ENCODE results near the gene NEDD4L.

The NEDD4L gene

GRCh38 chr18:58172031-58172430 is 128.0 kb downstream of the NEDD4L start:
- Mint-ChIP-seq H3K4me3 (no peak overlapping the region), H3K4me1 (ENCODE audit: low read depth) (no peaks in the 10 kb centered on the region), H3K27me3 (no peaks in the 10 kb centered on the region), H3K9me3 (no peaks in the 10 kb centered on the region), H3K36me3 (ENCODE audit: low read depth) (no peaks in the 10 kb centered on the region), H3K27ac (no peak overlapping the region)

GRCh38 chr18:58174285-58174684 is 130.3 kb downstream of the NEDD4L start:
- Mint-ChIP-seq H3K9me3 (no peaks in the 10 kb centered on the region), H3K4me3 (no peak overlapping the region), H3K27me3 (no peaks in the 10 kb centered on the region), H3K36me3 (ENCODE audit: low read depth) (no peaks in the 10 kb centered on the region), H3K27ac (no peak overlapping the region), H3K4me1 (ENCODE audit: low read depth) (no peaks in the 10 kb centered on the region)

GRCh38 chr18:58175122-58175785 is 131.2 kb downstream of the NEDD4L start:
- no peaks in the 10 kb centered on the region for H3K9me3 Mint-ChIP-seq
- H3K4me1 Mint-ChIP-seq (ENCODE audit: low read depth): no peaks in the 10 kb centered on the region
- H3K27ac Mint-ChIP-seq: no peak overlapping the region
- H3K27me3 Mint-ChIP-seq: no peaks in the 10 kb centered on the region
- H3K36me3 Mint-ChIP-seq (ENCODE audit: low read depth): no peaks in the 10 kb centered on the region
- H3K4me3 Mint-ChIP-seq: no peak overlapping the region

GRCh38 chr18:58175786-58176176 is 131.8 kb downstream of the NEDD4L start:
- Mint-ChIP-seq H3K27me3 (no peaks in the 10 kb centered on the region), H3K4me3 (no peak overlapping the region)

GRCh38 chr18:58177004-58177717 is 133.1 kb downstream of the NEDD4L start:
- H3K4me1 Mint-ChIP-seq (ENCODE audit: low read depth): no peaks in the 10 kb centered on the region
- no peak overlapping the region for H3K27ac Mint-ChIP-seq
- no peak overlapping the region for H3K4me3 Mint-ChIP-seq
- H3K36me3 Mint-ChIP-seq (ENCODE audit: low read depth): no peaks in the 10 kb centered on the region
- no peaks in the 10 kb centered on the region for H3K9me3 Mint-ChIP-seq
- H3K27me3 Mint-ChIP-seq: no peaks in the 10 kb centered on the region

More at GRCh38 chr18:58175786-58176176, 131.8 kb downstream of the NEDD4L start:
- Mint-ChIP-seq H3K4me1 (ENCODE audit: low read depth) (no peaks in the 10 kb centered on the region), H3K27ac (no peak overlapping the region), H3K36me3 (ENCODE audit: low read depth) (no peaks in the 10 kb centered on the region), H3K9me3 (no peaks in the 10 kb centered on the region)

GRCh38 chr18:58177896-58178470 is 134.0 kb downstream of the NEDD4L start:
- no peak overlapping the region for H3K27ac Mint-ChIP-seq
- no peak overlapping the region for H3K4me3 Mint-ChIP-seq
- H3K9me3 Mint-ChIP-seq: no peaks in the 10 kb centered on the region
- H3K36me3 Mint-ChIP-seq (ENCODE audit: low read depth): no peaks in the 10 kb centered on the region
- no peaks in the 10 kb centered on the region for H3K4me1 Mint-ChIP-seq (ENCODE audit: low read depth)
- H3K27me3 Mint-ChIP-seq: no peaks in the 10 kb centered on the region

- Mint-ChIP-seq H3K36me3 (ENCODE audit: low read depth) (no peaks in the 10 kb centered on the region), H3K27ac (no peak overlapping the region)
These were observed 134.5 kb downstream of the NEDD4L start for GRCh38 chr18:58178511-58178910.

GRCh38 chr18:58180172-58180571 is 136.1 kb downstream of the NEDD4L start:
- H3K4me1 Mint-ChIP-seq (ENCODE audit: low read depth): no peaks in the 10 kb centered on the region
- H3K4me3 Mint-ChIP-seq: no peak overlapping the region
- H3K36me3 Mint-ChIP-seq (ENCODE audit: low read depth): no peaks in the 10 kb centered on the region
- no peaks in the 10 kb centered on the region for H3K9me3 Mint-ChIP-seq
- H3K27ac Mint-ChIP-seq: no peak overlapping the region
- H3K27me3 Mint-ChIP-seq: no peaks in the 10 kb centered on the region

More at GRCh38 chr18:58178511-58178910, 134.5 kb downstream of the NEDD4L start:
- no peak overlapping the region for H3K4me3 Mint-ChIP-seq
- no peaks in the 10 kb centered on the region for H3K27me3 Mint-ChIP-seq
- no peaks in the 10 kb centered on the region for H3K4me1 Mint-ChIP-seq (ENCODE audit: low read depth)
- no peaks in the 10 kb centered on the region for H3K9me3 Mint-ChIP-seq

GRCh38 chr18:58180738-58181353 is 136.8 kb downstream of the NEDD4L start:
- H3K4me1 Mint-ChIP-seq (ENCODE audit: low read depth): no peaks in the 10 kb centered on the region
- H3K4me3 Mint-ChIP-seq: no peak overlapping the region
- no peaks in the 10 kb centered on the region for H3K36me3 Mint-ChIP-seq (ENCODE audit: low read depth)
- no peak overlapping the region for H3K27ac Mint-ChIP-seq
- no peaks in the 10 kb centered on the region for H3K9me3 Mint-ChIP-seq
- H3K27me3 Mint-ChIP-seq: no peaks in the 10 kb centered on the region

- H3K36me3 Mint-ChIP-seq (ENCODE audit: low read depth): no peaks in the 10 kb centered on the region
- no peaks in the 10 kb centered on the region for H3K4me1 Mint-ChIP-seq (ENCODE audit: low read depth)
- no peaks in the 10 kb centered on the region for H3K27me3 Mint-ChIP-seq
- H3K27ac Mint-ChIP-seq: no peak overlapping the region
- no peaks in the 10 kb centered on the region for H3K9me3 Mint-ChIP-seq
- H3K4me3 Mint-ChIP-seq: no peak overlapping the region
These were observed 138.0 kb downstream of the NEDD4L start for GRCh38 chr18:58181988-58182387.

GRCh38 chr18:58183226-58183625 is 139.2 kb downstream of the NEDD4L start:
- Mint-ChIP-seq H3K4me1 (ENCODE audit: low read depth) (no peaks in the 10 kb centered on the region), H3K27me3 (no peaks in the 10 kb centered on the region)

GRCh38 chr18:58186258-58186948 is 142.4 kb downstream of the NEDD4L start:
- Mint-ChIP-seq H3K9me3 (no peaks in the 10 kb centered on the region), H3K4me1 (ENCODE audit: low read depth) (no peaks in the 10 kb centered on the region), H3K36me3 (ENCODE audit: low read depth) (no peaks in the 10 kb centered on the region), H3K27ac (no peak overlapping the region), H3K4me3 (no peak overlapping the region), H3K27me3 (no peaks in the 10 kb centered on the region)

More at GRCh38 chr18:58183226-58183625, 139.2 kb downstream of the NEDD4L start:
- Mint-ChIP-seq H3K4me3 (no peak overlapping the region), H3K9me3 (no peaks in the 10 kb centered on the region), H3K27ac (no peak overlapping the region), H3K36me3 (ENCODE audit: low read depth) (no peaks in the 10 kb centered on the region)

GRCh38 chr18:58187674-58188073 is 143.6 kb downstream of the NEDD4L start:
- Mint-ChIP-seq H3K4me3 (no peak overlapping the region), H3K9me3 (no peaks in the 10 kb centered on the region), H3K4me1 (ENCODE audit: low read depth) (no peaks in the 10 kb centered on the region)

GRCh38 chr18:58188996-58189395 is 145.0 kb downstream of the NEDD4L start:
- Mint-ChIP-seq H3K4me3 (no peak overlapping the region), H3K36me3 (ENCODE audit: low read depth) (no peaks in the 10 kb centered on the region), H3K27ac (no peak overlapping the region), H3K9me3 (no peaks in the 10 kb centered on the region), H3K4me1 (ENCODE audit: low read depth) (no peaks in the 10 kb centered on the region), H3K27me3 (no peaks in the 10 kb centered on the region)

More at GRCh38 chr18:58187674-58188073, 143.6 kb downstream of the NEDD4L start:
- Mint-ChIP-seq H3K27ac (no peak overlapping the region), H3K36me3 (ENCODE audit: low read depth) (no peaks in the 10 kb centered on the region), H3K27me3 (no peaks in the 10 kb centered on the region)

Measured in stimulated activated naive CD8-positive, alpha-beta T cell treated with anti-CD3 and anti-CD28 coated beads, Interleukin-15, Interleukin-2, amounts not matched to agents 100 ng/mL and 50 ng/mL, for 24 hours (primary cell).